SW 1271 (cell line): ENCODE results near the gene CARD19.
A peak's percentile ranks its signal among the peaks of the same experiment; 100 is the strongest.
"Not testable (repeated sequence)": the region's sequence is repeated elsewhere in the genome, so short reads cannot be mapped to it uniquely, and the experiment has no call there.

Experiments
- DNase-seq, 2 experiments: peaks; one replicate each; lab custom pipeline; 2025; lab: John Stamatoyannopoulos, UW

Gene CARD19

GRCh38 chr9:93107151-93107824 is 11.3 kb downstream of the CARD19 start:
- no peak for DNase-seq

GRCh38 chr9:93107825-93108161 is 11.8 kb downstream of the CARD19 start:
- DNase-seq = no peak

- DNase-seq = no peak
These were observed 12.4 kb downstream of the CARD19 start for GRCh38 chr9:93108291-93109041.

- DNase-seq = no peak
These were observed 14.4 kb downstream of the CARD19 start for GRCh38 chr9:93110311-93110855.

- DNase-seq = no peak
These were observed 15.0 kb downstream of the CARD19 start for GRCh38 chr9:93111001-93111370.

- no peak for DNase-seq
These were observed 15.5 kb downstream of the CARD19 start for GRCh38 chr9:93111371-93112115.

GRCh38 chr9:93112116-93112863 is 16.3 kb downstream of the CARD19 start:
- no peak for DNase-seq

GRCh38 chr9:93112864-93113389 is 16.9 kb downstream of the CARD19 start:
- no peak for DNase-seq

- no peak for DNase-seq
These were observed 18.4 kb downstream of the CARD19 start for GRCh38 chr9:93114169-93114983.

- no peak for DNase-seq
These were observed 18.9 kb downstream of the CARD19 start for GRCh38 chr9:93114984-93115335.

GRCh38 chr9:93115486-93116071 is 19.6 kb downstream of the CARD19 start:
- no peak for DNase-seq

- peak; percentile 42 to 48 for DNase-seq
These were observed 20.3 kb downstream of the CARD19 start for GRCh38 chr9:93116072-93116961.

GRCh38 chr9:93117521-93117920 is 21.5 kb downstream of the CARD19 start:
- not testable (repeated sequence) for DNase-seq

GRCh38 chr9:93117924-93118862 is 22.2 kb downstream of the CARD19 start:
- no peak for DNase-seq

GRCh38 chr9:93118863-93119702 is 23.1 kb downstream of the CARD19 start:
- no peak for DNase-seq

- no peak for DNase-seq
These were observed 23.6 kb downstream of the CARD19 start for GRCh38 chr9:93119703-93119952.

- DNase-seq = peak; percentile 86 to 91
These were observed 24.2 kb downstream of the CARD19 start for GRCh38 chr9:93119953-93120845.
